Measurements from ENCODE around the gene NEIL3.

DNA sequence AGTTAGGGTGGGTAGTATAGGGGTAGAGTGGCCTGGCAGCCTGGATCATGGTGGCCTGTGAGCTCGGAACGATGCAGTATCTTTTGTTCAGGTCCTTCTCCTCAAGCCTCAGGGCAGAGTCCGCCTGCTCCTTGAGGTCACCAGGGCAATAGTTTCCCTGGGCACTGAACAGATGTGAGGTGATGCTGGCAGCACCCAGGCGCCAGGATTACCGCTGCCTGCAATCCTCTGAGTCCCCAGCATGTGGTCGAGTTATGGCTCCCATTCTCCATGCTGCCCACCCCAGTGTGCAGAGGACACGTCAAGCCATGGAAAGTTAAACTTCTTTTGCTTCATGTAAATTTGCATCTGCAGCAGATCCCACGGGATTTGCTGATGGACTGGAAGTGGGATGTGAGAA, 38.7 kb downstream of the NEIL3 start:
- TF ChIP-seq, protein P1, sequence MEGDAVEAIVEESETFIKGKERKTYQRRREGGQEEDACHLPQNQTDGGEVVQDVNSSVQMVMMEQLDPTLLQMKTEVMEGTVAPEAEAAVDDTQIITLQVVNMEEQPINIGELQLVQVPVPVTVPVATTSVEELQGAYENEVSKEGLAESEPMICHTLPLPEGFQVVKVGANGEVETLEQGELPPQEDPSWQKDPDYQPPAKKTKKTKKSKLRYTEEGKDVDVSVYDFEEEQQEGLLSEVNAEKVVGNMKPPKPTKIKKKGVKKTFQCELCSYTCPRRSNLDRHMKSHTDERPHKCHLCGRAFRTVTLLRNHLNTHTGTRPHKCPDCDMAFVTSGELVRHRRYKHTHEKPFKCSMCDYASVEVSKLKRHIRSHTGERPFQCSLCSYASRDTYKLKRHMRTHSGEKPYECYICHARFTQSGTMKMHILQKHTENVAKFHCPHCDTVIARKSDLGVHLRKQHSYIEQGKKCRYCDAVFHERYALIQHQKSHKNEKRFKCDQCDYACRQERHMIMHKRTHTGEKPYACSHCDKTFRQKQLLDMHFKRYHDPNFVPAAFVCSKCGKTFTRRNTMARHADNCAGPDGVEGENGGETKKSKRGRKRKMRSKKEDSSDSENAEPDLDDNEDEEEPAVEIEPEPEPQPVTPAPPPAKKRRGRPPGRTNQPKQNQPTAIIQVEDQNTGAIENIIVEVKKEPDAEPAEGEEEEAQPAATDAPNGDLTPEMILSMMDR (IDR thresholded peaks at IDR 0.05): no peak
- no peak for TF ChIP-seq POLR2A (IDR thresholded peaks at IDR 0.05)
